Coronary artery (tissue), 2 donors: ENCODE results near the gene PARD3.
"Not testable (repeated sequence)": the region's sequence is repeated elsewhere in the genome, so short reads cannot be mapped to it uniquely, and the experiment has no call there.

Experiments
- DNase-seq: peaks from one replicate; pipeline ENCODE4 v3.0.0-alpha.2; 2017; ENCODE audit warnings: low spot score
- H3K27ac ChIP-seq, 2 donors: fragments of 200-600 bp; sonication (generic); one replicate each; pipeline ENCODE4 v1.5.1; 2016 to 2019
- H3K4me3 ChIP-seq: fragments of 200-600 bp; sonication (generic); 2 replicates; pipeline ENCODE4 v1.5.1; 2016; ENCODE audit warnings: mild to moderate bottlenecking, moderate library complexity
- CTCF ChIP-seq: fragments of 200-600 bp; sonication (generic); IDR thresholded peaks from one replicate; pipeline ENCODE4 v1.5.1; 2019; ENCODE audit warnings: antibody characterized with exemption

PARD3 gene

GRCh38 chr10:34761453-34761852, 53.6 kb downstream of the PARD3 start:
- no peak for DNase-seq
- no peak overlapping the region for H3K27ac ChIP-seq
- TF ChIP-seq CTCF: no peak

DNA sequence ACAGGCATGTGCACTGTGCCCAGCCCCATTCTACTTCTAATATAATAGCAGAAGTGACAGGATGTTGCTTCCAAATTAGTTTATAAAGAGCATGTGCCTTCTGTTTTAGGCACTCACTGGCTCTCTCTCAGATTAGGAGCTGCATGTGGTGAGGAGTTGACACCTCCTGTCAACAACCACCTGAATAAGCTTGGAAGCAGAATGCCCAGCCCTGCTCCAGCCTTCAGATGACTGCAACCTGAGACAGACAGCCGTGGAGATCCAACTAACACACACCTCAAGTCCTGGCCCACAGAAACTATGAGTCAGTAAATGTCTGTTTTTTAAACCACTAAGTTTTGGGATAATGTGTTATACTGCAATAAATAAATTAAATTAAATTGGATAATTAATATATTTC, 54.5 kb downstream of the PARD3 start:
- no peak overlapping the region for H3K27ac ChIP-seq
- no peak for DNase-seq
- H3K4me3 ChIP-seq: no peak overlapping the region
- no peak for TF ChIP-seq CTCF

More at GRCh38 chr10:34761453-34761852, 53.6 kb downstream of the PARD3 start:
- no peak overlapping the region for H3K4me3 ChIP-seq

DNA sequence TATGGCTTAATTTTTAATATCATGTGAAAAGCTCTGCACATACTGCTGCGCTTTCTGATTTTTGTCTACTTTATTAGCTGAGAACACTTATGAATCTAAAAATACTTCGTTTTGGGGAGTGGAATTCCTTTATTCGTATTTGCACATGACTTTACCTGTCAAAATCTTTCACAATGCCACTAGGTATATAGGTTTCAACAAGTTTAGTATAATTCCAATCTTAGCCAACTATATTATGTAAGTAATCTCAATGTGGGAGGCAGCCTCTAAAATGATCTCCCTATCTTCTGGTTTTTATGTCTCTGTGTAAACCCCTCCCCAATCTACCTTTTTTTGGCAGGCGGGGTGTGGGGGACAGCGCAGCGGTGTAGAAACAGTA, 55.3 kb downstream of the PARD3 start:
- Histone ChIP-seq H3K4me3 (no peak overlapping the region), H3K27ac (no peak overlapping the region)
- no peak for TF ChIP-seq CTCF
- no peak for DNase-seq

GRCh38 chr10:34759161-34759836, 55.8 kb downstream of the PARD3 start:
- DNase-seq: no peak
- H3K27ac ChIP-seq: no peak overlapping the region
- TF ChIP-seq CTCF: no peak
- no peak overlapping the region for H3K4me3 ChIP-seq

DNA sequence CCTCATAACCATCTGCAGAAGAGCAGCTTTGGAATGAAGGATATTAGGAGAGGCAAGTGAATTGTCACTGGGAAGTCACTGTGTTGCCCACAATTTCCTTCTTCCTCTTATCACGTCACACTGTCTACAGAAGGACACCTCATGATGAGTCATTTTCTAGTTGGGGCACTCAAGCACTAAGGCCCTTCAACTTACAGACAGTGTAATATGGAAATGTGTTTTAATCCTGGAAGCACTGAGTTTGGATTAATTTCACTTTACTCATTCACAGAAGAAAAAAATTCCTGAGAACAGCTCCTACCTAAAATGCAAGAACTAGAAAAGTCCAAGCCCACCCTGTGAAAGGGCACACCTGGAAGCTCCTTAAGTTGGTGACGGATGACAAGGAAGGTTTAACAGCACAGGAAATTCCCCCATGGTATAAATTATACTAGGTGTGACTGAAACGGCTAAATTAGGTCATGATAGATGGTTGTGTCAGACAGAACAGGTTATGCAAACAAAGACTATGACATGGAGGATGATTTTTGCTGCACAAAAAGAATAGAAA, 56.6 kb downstream of the PARD3 start:
- no peak overlapping the region for H3K4me3 ChIP-seq
- H3K27ac ChIP-seq: no peak overlapping the region
- TF ChIP-seq CTCF: no peak
- no peak for DNase-seq

DNA sequence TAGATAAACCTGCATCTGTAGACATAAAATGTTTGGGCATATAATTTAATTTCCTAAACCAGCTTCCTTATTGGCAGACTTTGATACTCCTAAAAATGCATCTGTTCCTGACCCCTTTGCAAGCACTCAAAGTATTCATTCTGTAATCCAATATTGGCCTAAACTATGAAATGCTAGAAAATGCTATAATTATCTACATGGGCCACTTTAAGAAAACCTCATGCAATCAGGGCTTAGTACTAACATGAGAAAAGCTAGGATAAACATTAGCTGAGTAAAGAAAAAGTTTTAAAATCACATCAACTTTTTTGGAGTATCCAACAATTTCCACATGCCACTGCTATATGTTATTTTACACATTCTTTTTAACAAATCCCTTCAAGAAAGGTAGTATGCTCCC, 57.2 kb downstream of the PARD3 start:
- no peak for DNase-seq
- Histone ChIP-seq H3K4me3 (no peak overlapping the region), H3K27ac (no peak overlapping the region)
- TF ChIP-seq CTCF: no peak

GRCh38 chr10:34757181-34757580, 57.9 kb downstream of the PARD3 start:
- H3K4me3 ChIP-seq, DNase-seq, H3K27ac ChIP-seq: not testable (repeated sequence)
